Measurements from ENCODE around the gene RAET1G. TPM values are rescaled to one million over a fixed set of nuclear protein-coding genes. Genes with fewer than 3 reads are reported as not detected.
"Not testable (repeated sequence)": the region's sequence is repeated elsewhere in the genome, so short reads cannot be mapped to it uniquely, and the experiment has no call there.

Gene RAET1G
- total RNA-seq, 1 experiment from 2014 or later: 1.5 TPM

GRCh38 chr6:149924933-149925252 lies 2.0 kb upstream of the RAET1G start:
- no peak overlapping the region for H3K9ac ChIP-seq (ENCODE audit: low read length)
- H3K36me3 ChIP-seq (ENCODE audit: low read depth, low read length): no peaks in the 10 kb centered on the region; the same call in 1 of the 2 replicates
- no peak for ATAC-seq
- no peaks in the 10 kb centered on the region for H3K27me3 ChIP-seq (ENCODE audit: low read length)
- no peaks in the 10 kb centered on the region for H3K79me2 ChIP-seq (ENCODE audit: low read length)
- POLR2A ChIA-PET (ENCODE audit: unreplicated experiment): no interaction called here
- H3K9me2 ChIP-seq (replicated peaks; ENCODE audit: low read length): no peaks in the 10 kb centered on the region
- no peaks in the 10 kb centered on the region for H3K9me3 ChIP-seq (ENCODE audit: low read length)
- peaks cover 8% of the 10 kb centered on the region; the same call in 1 of the 2 replicates for H3K4me1 ChIP-seq (ENCODE audit: insufficient read depth, low read length)
- no peak overlapping the region for H3K4me2 ChIP-seq (ENCODE audit: low read length)
- H4K20me1 ChIP-seq (ENCODE audit: low read length): no peaks in the 10 kb centered on the region
- TF ChIP-seq CTCF (conservative IDR thresholded peaks at IDR 0.05; ENCODE audit: low read depth, low read length) (no peak), EZH2phosphoT487 (IDR thresholded peaks at IDR 0.05; ENCODE audit: borderline replicate concordance, low read length) (no peak), EZH2 (IDR thresholded peaks at IDR 0.05; ENCODE audit: low read length, unreplicated experiment) (no peak)
- H3K4me3 ChIP-seq (ENCODE audit: low read length): no peak overlapping the region
- BruUV-seq (replicated peaks): no TSS peak
- H2AFZ ChIP-seq (ENCODE audit: low read length): no peak overlapping the region
- no peaks in the 10 kb centered on the region for H3F3A ChIP-seq (ENCODE audit: low read length, unreplicated experiment)
- CTCF ChIA-PET: no interaction called here
- intact Hi-C loops (cut with micrococcal nuclease): loop anchor here (5.0 to 10.0 kb wide), 2 partner anchors 203 to 380 kb away; partner anchors contain the start of gene PPIL4
- H3K27ac ChIP-seq (ENCODE audit: low read length): no peak overlapping the region
- no peak for DNase-seq

DNA sequence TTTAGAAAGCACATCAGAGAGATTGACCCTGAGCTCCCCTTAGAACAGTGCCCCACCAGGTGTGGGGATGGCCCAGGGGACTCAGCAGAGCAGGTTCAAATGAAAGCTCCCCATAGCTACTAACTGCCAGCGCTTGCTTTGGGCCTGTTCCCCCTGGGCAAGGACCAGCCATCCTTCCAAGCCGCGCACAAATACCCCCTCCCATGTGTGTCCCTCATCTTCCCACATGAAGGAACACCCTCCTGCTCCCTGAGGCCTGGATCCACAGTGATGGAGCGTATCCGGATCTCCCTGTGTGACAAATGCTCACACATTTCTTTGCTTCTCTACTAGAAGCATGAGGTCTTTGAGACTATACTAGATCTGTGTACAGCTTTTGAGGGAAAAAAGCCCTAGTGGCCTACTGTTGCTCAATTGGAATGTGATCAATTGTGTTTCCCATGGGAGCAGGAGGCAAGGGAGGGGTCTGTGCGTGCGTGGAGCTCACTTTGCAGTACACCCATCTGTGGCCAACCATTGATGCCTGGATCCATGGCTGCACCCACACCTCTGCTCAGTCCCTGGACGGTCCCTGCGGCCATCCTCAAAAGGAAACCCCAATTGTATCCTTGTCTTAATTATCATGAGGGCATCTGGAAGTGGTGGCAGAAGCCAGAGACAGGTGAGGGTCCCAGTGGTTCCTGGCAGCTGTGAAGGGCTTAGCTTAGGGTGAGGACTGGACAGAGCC lies 1.4 kb upstream of the RAET1G start:
- ChIA-PET POLR2A (ENCODE audit: unreplicated experiment) (no interaction called here), CTCF (no interaction called here)
- ATAC-seq: no peak
- no peak for DNase-seq
- H4K20me1 ChIP-seq (ENCODE audit: low read length): no peaks in the 10 kb centered on the region
- H3K27ac ChIP-seq (ENCODE audit: low read length): no peak overlapping the region
- no TSS peak for BruUV-seq (replicated peaks)
- H3K4me3 ChIP-seq (ENCODE audit: low read length): no peak overlapping the region
- no peaks in the 10 kb centered on the region for H3K27me3 ChIP-seq (ENCODE audit: low read length)
- intact Hi-C loops (cut with micrococcal nuclease): loop anchor here (10.0 kb wide), 1 partner anchor 380 kb away; the partner anchor contains the start of gene PPIL4
- H3K9ac ChIP-seq (ENCODE audit: low read length): no peak overlapping the region
- H3K79me2 ChIP-seq (ENCODE audit: low read length): no peaks in the 10 kb centered on the region
- H3K9me2 ChIP-seq (replicated peaks; ENCODE audit: low read length): no peaks in the 10 kb centered on the region
- TF ChIP-seq EZH2 (IDR thresholded peaks at IDR 0.05; ENCODE audit: low read length, unreplicated experiment) (no peak), CTCF (conservative IDR thresholded peaks at IDR 0.05; ENCODE audit: low read depth, low read length) (no peak), EZH2phosphoT487 (IDR thresholded peaks at IDR 0.05; ENCODE audit: borderline replicate concordance, low read length) (no peak)
- no peak overlapping the region for H3K4me2 ChIP-seq (ENCODE audit: low read length)
- peaks cover 8% of the 10 kb centered on the region; the same call in 1 of the 2 replicates for H3K4me1 ChIP-seq (ENCODE audit: insufficient read depth, low read length)
- no peaks in the 10 kb centered on the region; the same call in 1 of the 2 replicates for H3K36me3 ChIP-seq (ENCODE audit: low read depth, low read length)
- no peaks in the 10 kb centered on the region for H3F3A ChIP-seq (ENCODE audit: low read length, unreplicated experiment)
- H2AFZ ChIP-seq (ENCODE audit: low read length): no peak overlapping the region
- no peaks in the 10 kb centered on the region for H3K9me3 ChIP-seq (ENCODE audit: low read length)

DNA sequence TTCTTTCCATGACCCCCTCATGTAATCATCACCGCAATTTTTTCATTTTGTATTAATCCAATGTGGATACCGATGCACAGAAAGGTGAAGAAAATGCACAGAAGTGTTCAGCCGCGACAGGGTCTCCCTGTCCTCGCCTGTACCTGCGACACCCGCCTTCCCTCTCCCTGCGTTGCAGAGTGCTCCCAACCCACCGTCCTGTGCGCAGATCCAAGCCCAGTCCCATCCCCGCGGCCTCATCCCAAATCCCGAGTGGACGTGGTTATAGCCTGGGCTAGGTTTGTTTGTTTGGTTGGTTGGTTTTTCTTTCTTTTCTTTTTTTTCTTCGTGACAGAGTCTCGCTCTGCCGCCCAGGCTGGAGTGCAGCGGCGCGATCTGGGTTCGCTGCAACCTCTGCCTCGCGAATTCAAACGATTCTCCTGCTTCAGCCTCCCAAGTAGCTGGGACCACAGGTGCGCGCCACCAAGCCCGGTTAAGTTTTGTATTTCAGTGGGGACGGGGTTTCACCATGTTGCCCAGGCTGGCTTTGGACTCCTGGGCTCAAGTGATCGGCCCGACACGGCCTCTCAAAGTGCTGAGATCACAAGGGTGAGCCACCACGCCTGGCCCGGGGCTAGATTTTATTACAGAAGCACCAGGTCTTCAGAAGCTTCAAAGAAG lies 536 bp upstream of the RAET1G start:
- Histone ChIP-seq H3K4me3 (ENCODE audit: low read length) (peak overlapping the region; percentile 80), H4K20me1 (ENCODE audit: low read length) (no peaks in the 10 kb centered on the region), H3F3A (ENCODE audit: low read length, unreplicated experiment) (no peaks in the 10 kb centered on the region), H3K79me2 (ENCODE audit: low read length) (no peaks in the 10 kb centered on the region), H3K9ac (ENCODE audit: low read length) (no peak overlapping the region), H3K9me2 (replicated peaks; ENCODE audit: low read length) (no peaks in the 10 kb centered on the region), H3K9me3 (ENCODE audit: low read length) (no peaks in the 10 kb centered on the region), H3K27me3 (ENCODE audit: low read length) (no peaks in the 10 kb centered on the region), H2AFZ (ENCODE audit: low read length) (peak overlapping the region; percentile 92), H3K36me3 (ENCODE audit: low read depth, low read length) (no peaks in the 10 kb centered on the region; the same call in 1 of the 2 replicates), H3K4me2 (ENCODE audit: low read length) (peak overlapping the region; percentile 91), H3K4me1 (ENCODE audit: insufficient read depth, low read length) (peaks cover 8% of the 10 kb centered on the region; the same call in 1 of the 2 replicates), H3K27ac (ENCODE audit: low read length) (no peak overlapping the region)
- intact Hi-C loops (cut with micrococcal nuclease): loop anchor here (10.0 kb wide), 1 partner anchor 379 kb away; the partner anchor contains the start of gene PPIL4
- no TSS peak for BruUV-seq (replicated peaks)
- DNase-seq: no peak
- ATAC-seq: no peak
- ChIA-PET POLR2A (ENCODE audit: unreplicated experiment) (no interaction called here), CTCF (no interaction called here)
- TF ChIP-seq EZH2 (IDR thresholded peaks at IDR 0.05; ENCODE audit: low read length, unreplicated experiment) (no peak), EZH2phosphoT487 (IDR thresholded peaks at IDR 0.05; ENCODE audit: borderline replicate concordance, low read length) (no peak), CTCF (conservative IDR thresholded peaks at IDR 0.05; ENCODE audit: low read depth, low read length) (no peak)

- BruUV-seq (replicated peaks); H2AFZ ChIP-seq (ENCODE audit: low read length); H3K9me2 ChIP-seq (replicated peaks; ENCODE audit: low read length); H3K79me2 ChIP-seq (ENCODE audit: low read length); H3K36me3 ChIP-seq (ENCODE audit: low read depth, low read length); CTCF ChIA-PET; POLR2A ChIA-PET (ENCODE audit: unreplicated experiment); H3K9me3 ChIP-seq (ENCODE audit: low read length); ATAC-seq; H3K4me1 ChIP-seq (ENCODE audit: insufficient read depth, low read length); DNase-seq; H3K27me3 ChIP-seq (ENCODE audit: low read length); H3K9ac ChIP-seq (ENCODE audit: low read length); H4K20me1 ChIP-seq (ENCODE audit: low read length); H3F3A ChIP-seq (ENCODE audit: low read length, unreplicated experiment); H3K27ac ChIP-seq (ENCODE audit: low read length): not testable (repeated sequence)
- peak overlapping the region; percentile 80; the same call in 1 of the 2 replicates for H3K4me3 ChIP-seq (ENCODE audit: low read length)
- H3K4me2 ChIP-seq (ENCODE audit: low read length): peak overlapping the region; percentile 91
- intact Hi-C loops (cut with micrococcal nuclease): loop anchor here (10.0 kb wide), 1 partner anchor 377 kb away; the partner anchor contains the start of gene PPIL4
These were observed 830 bp downstream of the RAET1G start for GRCh38 chr6:149922091-149922490.

All from PC-3 (cell line).